Activated T-helper 2 cell treated with anti-CD3 and anti-CD28 coated beads, Interferon-gamma antibody, Interleukin-2, Interleukin-4, amounts not matched to agents 10 μg/mL and 5 μg/mL and 100 μg/mL, durations not matched to agents 14 hours and 24 hours and 36 hours (primary cell): ENCODE results near the gene ARHGAP12. TPM values are rescaled to one million over a fixed set of nuclear protein-coding genes. Genes with fewer than 3 reads are reported as not detected.
A peak's percentile ranks its signal among the peaks of the same experiment; 100 is the strongest.

ENCODE experiments used
- DNase-seq: peaks from one replicate; pipeline ENCODE4 v3.0.0; 2021; ENCODE audit warnings: low spot score
- H3K27ac Mint-ChIP-seq: one replicate; pipeline ENCODE4 v1.8.0; 2021; ENCODE audit warnings: mixed read lengths
- H3K27me3 Mint-ChIP-seq: one replicate; pipeline ENCODE4 v1.8.0; 2021; ENCODE audit warnings: low read depth, mixed read lengths
- H3K36me3 Mint-ChIP-seq: one replicate; pipeline ENCODE4 v1.8.0; 2021; ENCODE audit warnings: low read depth, mixed read lengths
- H3K4me1 Mint-ChIP-seq: one replicate; pipeline ENCODE4 v1.8.0; 2021; ENCODE audit warnings: low read depth, mixed read lengths
- H3K4me3 Mint-ChIP-seq: one replicate; pipeline ENCODE4 v1.8.0; 2021; ENCODE audit warnings: low read depth, mild to moderate bottlenecking, moderate library complexity, mixed read lengths
- H3K9me3 Mint-ChIP-seq: one replicate; pipeline ENCODE4 v1.8.0; 2021; ENCODE audit warnings: mixed read lengths
- intact Hi-C: fragments of 100-400 bp; cut with micrococcal nuclease; formaldehyde crosslinking; loops from one replicate; pipeline ENCODE4 v1.15.1; 2023
- total RNA-seq: library from RNA; stranded (reverse); gene quantifications from 2 replicates; pipeline ENCODE4 v1.2.3, GENCODE V29; 2022

The ARHGAP12 gene
- total RNA-seq, 1 donor from 2014 or later, result 2.7 TPM

GRCh38 chr10:31927565-31927883 lies 1.1 kb downstream of the ARHGAP12 start:
- intact Hi-C loops, result loop anchor here (1.0 to 10.0 kb wide), 6 partner anchors 8 to 417 kb away; partner anchors contain the start of genes EPC1 and KIF5B
- Mint-ChIP-seq H3K27ac (peak overlapping the region; percentile 42), H3K27me3 (peaks cover 18% of the 10 kb centered on the region), H3K9me3 (no peaks in the 10 kb centered on the region), H3K4me1 (peaks cover 45% of the 10 kb centered on the region), H3K4me3 (peak overlapping the region; percentile 83), H3K36me3 (peaks cover 4% of the 10 kb centered on the region)
- DNase-seq, result no peak

GRCh38 chr10:31926765-31927564 lies 1.7 kb downstream of the ARHGAP12 start:
- DNase-seq, result no peak
- intact Hi-C loops, result loop anchor here (1.0 to 10.0 kb wide), 6 partner anchors 8 to 418 kb away; partner anchors contain the start of genes EPC1 and KIF5B
- Mint-ChIP-seq H3K36me3 (peaks cover 4% of the 10 kb centered on the region), H3K4me3 (peak overlapping the region; percentile 83), H3K4me1 (peaks cover 45% of the 10 kb centered on the region), H3K27ac (peak overlapping the region; percentile 42), H3K27me3 (peaks cover 18% of the 10 kb centered on the region), H3K9me3 (no peaks in the 10 kb centered on the region)

- Mint-ChIP-seq H3K9me3 (no peaks in the 10 kb centered on the region), H3K27me3 (peaks cover 18% of the 10 kb centered on the region), H3K36me3 (peaks cover 6% of the 10 kb centered on the region), H3K4me1 (peaks cover 47% of the 10 kb centered on the region), H3K4me3 (no peak overlapping the region), H3K27ac (no peak overlapping the region)
- no peak for DNase-seq
- intact Hi-C loops, result loop anchor here (5.0 to 10.0 kb wide), 5 partner anchors 64 to 419 kb away; partner anchors contain the start of genes EPC1 and KIF5B
Observed at GRCh38 chr10:31926160-31926559, 2.5 kb downstream of the ARHGAP12 start.

DNA sequence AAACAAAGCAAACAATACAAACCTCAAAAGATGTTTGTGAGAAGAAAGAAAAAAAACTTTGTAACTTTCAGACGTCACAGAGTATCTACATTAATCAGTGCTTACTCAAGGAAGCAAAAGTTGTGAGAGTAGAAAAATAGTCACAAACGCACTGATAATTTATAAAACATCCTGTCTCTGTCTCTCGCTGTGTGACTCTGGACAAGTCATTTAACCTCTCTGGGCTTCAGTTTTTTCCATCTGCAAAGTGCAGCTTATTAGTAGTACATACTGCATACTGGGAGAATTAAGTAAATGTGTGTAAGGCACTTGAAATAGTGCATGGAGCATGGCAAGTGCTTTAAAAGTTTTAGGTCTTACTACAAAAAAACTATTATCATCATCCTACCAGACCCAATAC lies 3.8 kb downstream of the ARHGAP12 start:
- peaks cover 48% of the 10 kb centered on the region for H3K4me1 Mint-ChIP-seq

DNA sequence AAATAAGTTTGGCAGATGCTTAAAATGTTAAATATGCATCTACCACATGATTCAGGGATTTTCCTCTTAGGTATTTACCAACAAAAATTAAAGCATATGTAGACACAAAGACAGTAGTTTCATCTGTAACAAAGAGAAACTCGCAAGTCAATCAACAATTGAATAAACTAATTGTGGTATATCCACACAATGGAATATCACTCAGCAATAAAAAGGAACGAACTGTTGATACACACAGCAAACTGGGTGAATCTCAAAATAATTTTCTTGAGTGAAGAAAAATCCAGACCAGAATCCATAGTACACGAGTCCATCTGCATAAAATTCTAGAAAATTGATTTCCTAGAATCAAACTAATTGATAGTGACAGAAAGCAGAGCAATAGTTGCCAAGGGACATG lies 5.2 kb downstream of the ARHGAP12 start:
- peaks cover 49% of the 10 kb centered on the region for H3K4me1 Mint-ChIP-seq
- no peak overlapping the region for H3K27ac Mint-ChIP-seq
- intact Hi-C loops, result loop anchor here (5.0 to 10.0 kb wide), 3 partner anchors 46 to 421 kb away; partner anchors contain the start of gene EPC1
- H3K27me3 Mint-ChIP-seq, result peaks cover 10% of the 10 kb centered on the region
- H3K36me3 Mint-ChIP-seq, result peaks cover 7% of the 10 kb centered on the region
- H3K9me3 Mint-ChIP-seq, result no peaks in the 10 kb centered on the region
- H3K4me3 Mint-ChIP-seq, result no peak overlapping the region
- DNase-seq, result no peak

More for the DNA sequence above, 3.8 kb downstream of the ARHGAP12 start:
- Mint-ChIP-seq H3K4me3 (no peak overlapping the region), H3K27me3 (peaks cover 14% of the 10 kb centered on the region), H3K9me3 (no peaks in the 10 kb centered on the region), H3K27ac (no peak overlapping the region), H3K36me3 (peaks cover 7% of the 10 kb centered on the region)
- intact Hi-C loops, result loop anchor here (5.0 to 10.0 kb wide), 6 partner anchors 48 to 420 kb away; partner anchors contain the start of genes EPC1 and KIF5B
- no peak for DNase-seq

DNA sequence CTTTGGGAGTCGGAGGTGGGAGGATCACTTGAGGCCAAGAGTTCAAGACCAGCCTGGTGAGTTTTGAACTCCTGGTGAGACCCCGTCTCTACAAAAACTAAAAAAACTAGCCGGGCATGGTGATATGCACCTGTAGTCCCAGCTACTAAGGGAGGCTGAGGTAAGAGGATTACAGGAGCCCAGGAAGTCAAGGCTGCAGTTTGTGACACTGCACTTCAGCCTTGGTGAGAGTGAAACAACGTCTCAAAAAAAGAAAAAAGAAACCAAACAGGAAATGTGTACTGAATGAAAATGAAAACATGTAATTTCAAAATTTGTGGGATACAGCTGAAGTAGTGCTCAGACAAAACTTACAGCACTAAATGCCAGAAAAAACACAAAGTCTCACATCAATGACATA lies 7.6 kb downstream of the ARHGAP12 start:
- Mint-ChIP-seq H3K4me1 (peaks cover 33% of the 10 kb centered on the region), H3K27me3 (peaks cover 1% of the 10 kb centered on the region), H3K27ac (peak overlapping the region; percentile 61), H3K9me3 (no peaks in the 10 kb centered on the region), H3K36me3 (peaks cover 7% of the 10 kb centered on the region), H3K4me3 (peak overlapping the region; percentile 23)
- no peak for DNase-seq
- intact Hi-C loops, result loop anchor here (5.0 to 10.0 kb wide), 3 partner anchors 44 to 424 kb away; partner anchors contain the start of gene EPC1

- H3K4me1 Mint-ChIP-seq, result peaks cover 30% of the 10 kb centered on the region
- intact Hi-C loops, result loop anchor here (5.0 to 10.0 kb wide), 3 partner anchors 43 to 424 kb away; partner anchors contain the start of gene EPC1
- H3K4me3 Mint-ChIP-seq, result no peak overlapping the region
- DNase-seq, result no peak
- peaks cover 7% of the 10 kb centered on the region for H3K36me3 Mint-ChIP-seq
- no peaks in the 10 kb centered on the region for H3K9me3 Mint-ChIP-seq
- H3K27me3 Mint-ChIP-seq, result peaks cover 1% of the 10 kb centered on the region
- H3K27ac Mint-ChIP-seq, result no peak overlapping the region
Observed at GRCh38 chr10:31920538-31920937, 8.1 kb downstream of the ARHGAP12 start.

DNA sequence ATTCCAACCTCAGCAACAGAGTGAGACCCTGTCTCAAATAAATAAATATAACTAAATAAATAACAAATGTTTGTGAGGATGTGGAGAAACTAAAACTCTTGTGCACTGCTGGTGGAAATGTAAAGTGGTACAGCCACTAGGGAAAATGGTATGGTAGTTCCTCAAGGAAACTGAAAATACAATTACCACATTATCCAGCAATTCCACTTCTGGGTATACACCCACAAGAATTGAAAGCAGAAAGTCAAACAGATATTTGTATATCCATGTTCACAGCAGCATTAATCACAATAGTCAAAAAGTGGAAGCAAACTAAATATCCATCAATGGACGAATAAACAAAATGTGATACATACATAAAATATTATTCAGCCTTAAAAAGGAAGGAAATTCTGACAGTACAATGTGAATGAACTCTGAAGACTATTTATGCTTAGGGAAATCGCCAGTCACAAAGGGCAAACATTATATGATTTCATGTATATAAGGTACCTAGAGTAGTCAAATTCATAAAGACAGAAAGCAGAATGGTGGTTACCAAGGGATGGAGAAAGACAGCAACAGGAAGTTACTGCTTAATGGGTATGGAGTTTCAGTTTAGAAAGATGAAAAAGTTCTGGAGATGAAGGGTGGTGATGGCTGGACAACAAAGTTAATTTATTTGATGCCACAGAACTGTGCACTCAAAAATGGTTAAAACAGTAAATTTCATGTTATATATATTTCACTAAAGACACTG lies 9.8 kb downstream of the ARHGAP12 start:
- Mint-ChIP-seq H3K4me1 (peaks cover 23% of the 10 kb centered on the region), H3K4me3 (no peak overlapping the region), H3K27ac (no peak overlapping the region), H3K27me3 (no peaks in the 10 kb centered on the region), H3K9me3 (no peaks in the 10 kb centered on the region), H3K36me3 (peaks cover 4% of the 10 kb centered on the region)
- no peak for DNase-seq
- intact Hi-C loops, result loop anchor here (1.0 kb wide), 1 partner anchor 8 kb away; no protein-coding TSS in a partner anchor

DNA sequence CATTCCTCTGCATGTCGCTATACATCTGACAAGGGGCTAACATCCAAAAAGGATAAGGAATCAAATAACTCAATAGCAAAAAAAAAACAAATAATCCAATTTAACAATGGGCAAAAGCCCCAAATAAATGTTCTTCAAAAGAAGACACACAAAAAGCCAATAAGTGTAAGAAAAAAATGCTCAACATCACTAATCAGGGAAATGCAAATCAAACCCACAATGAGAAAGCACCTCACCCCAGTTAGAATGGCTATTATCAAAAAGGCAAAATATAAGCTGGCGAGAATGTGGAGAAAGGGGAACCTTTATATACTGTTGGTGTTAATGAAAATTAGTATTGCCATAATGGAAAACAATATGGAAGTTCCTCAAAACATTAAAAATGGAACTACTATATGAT lies 14.3 kb downstream of the ARHGAP12 start:
- no peak overlapping the region for H3K4me3 Mint-ChIP-seq
- no peaks in the 10 kb centered on the region for H3K27me3 Mint-ChIP-seq
- no peaks in the 10 kb centered on the region for H3K36me3 Mint-ChIP-seq
- peaks cover 12% of the 10 kb centered on the region for H3K4me1 Mint-ChIP-seq
- DNase-seq, result no peak
- no peaks in the 10 kb centered on the region for H3K9me3 Mint-ChIP-seq
- H3K27ac Mint-ChIP-seq, result no peak overlapping the region
- intact Hi-C loops, result no loop called here

- peaks cover 5% of the 10 kb centered on the region for H3K4me1 Mint-ChIP-seq
Observed at GRCh38 chr10:31912898-31913850, 15.5 kb downstream of the ARHGAP12 start.

DNA sequence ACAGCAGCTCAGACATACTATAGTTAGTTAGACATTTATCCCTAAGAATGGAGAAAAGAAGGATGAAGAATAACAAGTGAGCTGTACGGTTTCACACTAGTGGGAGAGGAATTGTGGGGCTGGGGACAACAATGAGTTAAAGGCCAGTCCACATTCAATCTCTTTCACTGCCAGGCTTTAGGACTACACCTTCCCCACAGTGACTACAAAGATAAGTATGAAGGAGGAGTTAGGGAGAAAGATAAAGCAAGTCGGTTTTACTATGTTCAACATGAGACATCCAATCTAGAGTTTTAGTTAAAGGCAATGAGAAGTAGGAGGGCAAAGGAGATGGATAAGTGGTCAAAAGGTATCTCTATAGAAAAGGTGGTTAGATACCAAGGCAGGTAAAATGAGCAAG lies 16.3 kb downstream of the ARHGAP12 start:
- Mint-ChIP-seq H3K27ac (no peak overlapping the region), H3K4me3 (no peak overlapping the region)

More at GRCh38 chr10:31912898-31913850, 15.5 kb downstream of the ARHGAP12 start:
- Mint-ChIP-seq H3K4me3 (no peak overlapping the region), H3K27me3 (no peaks in the 10 kb centered on the region), H3K36me3 (peaks cover 7% of the 10 kb centered on the region), H3K27ac (no peak overlapping the region), H3K9me3 (no peaks in the 10 kb centered on the region)
- DNase-seq, result no peak
- intact Hi-C loops, result no loop called here

DNA sequence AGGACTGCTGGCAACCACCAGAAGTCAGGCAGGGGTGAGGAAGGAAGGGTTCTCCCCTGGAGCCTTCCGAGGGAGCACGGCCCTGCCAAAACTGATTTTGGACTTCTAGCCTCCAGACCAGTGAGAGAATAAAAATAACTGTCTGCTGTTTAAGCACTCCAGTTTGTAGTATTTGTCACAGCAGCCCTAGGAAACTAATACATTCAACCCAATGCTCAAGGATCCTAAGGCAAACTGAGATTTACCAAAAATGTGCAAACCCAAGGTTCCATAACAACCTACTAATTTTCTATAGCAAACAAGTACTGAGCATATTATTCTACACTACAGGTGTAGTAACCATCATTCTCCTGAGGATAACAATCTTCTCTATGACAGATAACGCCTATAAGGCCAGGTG lies 18.6 kb downstream of the ARHGAP12 start:
- DNase-seq, result no peak
- peaks cover 16% of the 10 kb centered on the region for H3K36me3 Mint-ChIP-seq
- no peaks in the 10 kb centered on the region for H3K9me3 Mint-ChIP-seq
- intact Hi-C loops, result no loop called here
- H3K4me1 Mint-ChIP-seq, result peaks cover 10% of the 10 kb centered on the region
- H3K4me3 Mint-ChIP-seq, result no peak overlapping the region
- no peaks in the 10 kb centered on the region for H3K27me3 Mint-ChIP-seq
- no peak overlapping the region for H3K27ac Mint-ChIP-seq

More for the DNA sequence above, 16.3 kb downstream of the ARHGAP12 start:
- peaks cover 5% of the 10 kb centered on the region for H3K4me1 Mint-ChIP-seq
- no peaks in the 10 kb centered on the region for H3K27me3 Mint-ChIP-seq
- H3K9me3 Mint-ChIP-seq, result no peaks in the 10 kb centered on the region
- intact Hi-C loops, result no loop called here
- no peak for DNase-seq
- peaks cover 12% of the 10 kb centered on the region for H3K36me3 Mint-ChIP-seq
